Stimulated activated CD8-positive, alpha-beta memory T cell treated with anti-CD3 and anti-CD28 coated beads, Interleukin-7, amount 100 ng/mL, for 24 hours (primary cell): ENCODE data around the gene NPEPL1.
"Not testable (repeated sequence)": the region's sequence is repeated elsewhere in the genome, so short reads cannot be mapped to it uniquely, and the experiment has no call there.

ENCODE experiments used
- DNase-seq: peaks from one replicate; pipeline ENCODE4 v3.0.0-alpha.2; 2020; ENCODE audit warnings: low read depth

The NPEPL1 gene

GRCh38 chr20:58713801-58714339 is 21.3 kb downstream of the NPEPL1 start:
- no peak for DNase-seq

DNA sequence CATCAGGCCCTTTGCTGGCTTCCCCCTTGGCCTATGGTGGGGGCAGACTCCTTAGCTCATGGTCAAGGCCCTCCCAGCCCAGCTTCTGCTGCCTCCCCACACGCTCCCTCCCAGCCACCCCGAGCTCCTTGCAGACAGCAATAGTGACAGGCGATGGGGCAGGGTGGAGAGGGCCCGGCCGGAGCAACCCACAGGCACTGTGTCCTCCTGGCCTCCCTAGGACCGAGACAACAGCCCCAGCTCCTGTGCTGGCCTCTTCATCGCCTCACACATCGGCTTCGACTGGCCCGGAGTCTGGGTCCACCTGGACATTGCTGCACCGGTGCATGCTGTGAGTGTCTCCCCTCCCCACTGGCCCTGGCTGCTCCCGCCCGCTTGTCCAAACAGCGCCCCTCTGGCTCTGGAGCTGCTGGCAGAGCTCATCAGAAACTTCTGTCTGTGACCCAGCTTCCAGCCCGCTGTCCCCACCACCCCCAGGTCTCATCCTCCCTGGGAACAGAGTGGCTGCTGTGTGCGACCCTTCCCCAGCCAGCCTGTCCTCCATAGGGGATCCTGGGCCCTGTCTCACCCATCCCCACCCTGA is 21.8 kb downstream of the NPEPL1 start:
- no peak for DNase-seq

DNA sequence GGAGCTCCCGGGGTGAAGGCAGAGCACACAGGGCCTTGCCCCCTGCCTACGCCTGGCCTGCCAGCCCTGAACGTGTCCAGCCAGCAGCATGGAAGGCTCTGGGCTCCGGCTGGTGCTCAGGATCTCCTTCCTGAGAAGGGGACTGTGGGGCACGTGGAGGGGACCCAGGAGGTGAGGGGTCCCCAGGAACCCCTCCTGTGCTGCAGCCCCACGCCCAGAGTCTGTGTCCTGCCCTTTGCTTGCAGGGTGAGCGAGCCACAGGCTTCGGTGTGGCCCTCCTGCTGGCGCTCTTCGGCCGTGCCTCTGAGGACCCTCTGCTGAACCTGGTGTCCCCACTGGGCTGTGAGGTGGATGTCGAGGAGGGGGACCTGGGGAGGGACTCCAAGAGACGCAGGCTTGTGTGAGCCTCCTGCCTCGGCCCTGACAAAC is 22.3 kb downstream of the NPEPL1 start:
- no peak for DNase-seq

DNA sequence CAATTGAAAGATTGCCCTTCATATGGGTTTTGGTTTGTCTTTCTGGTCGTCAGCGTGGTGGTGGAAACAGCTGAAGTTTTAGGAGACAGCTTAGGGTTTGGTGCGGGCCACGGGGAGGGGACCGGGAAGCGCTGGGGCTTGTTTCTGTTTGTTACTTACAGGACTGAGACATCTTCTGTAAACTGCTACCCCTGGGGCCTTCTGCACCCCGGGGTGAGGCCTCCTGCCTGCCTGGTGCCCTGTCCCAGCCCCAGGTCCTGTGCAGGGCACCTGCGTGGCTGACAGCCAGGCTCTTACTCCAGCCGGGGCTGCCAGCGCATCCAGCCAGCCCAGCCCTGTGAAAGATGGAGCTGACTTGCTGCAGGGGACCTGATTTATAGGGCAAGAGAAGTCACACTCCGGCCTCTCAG is 22.8 kb downstream of the NPEPL1 start:
- no peak for DNase-seq

GRCh38 chr20:58715801-58716475 is 23.3 kb downstream of the NPEPL1 start:
- DNase-seq = no peak

DNA sequence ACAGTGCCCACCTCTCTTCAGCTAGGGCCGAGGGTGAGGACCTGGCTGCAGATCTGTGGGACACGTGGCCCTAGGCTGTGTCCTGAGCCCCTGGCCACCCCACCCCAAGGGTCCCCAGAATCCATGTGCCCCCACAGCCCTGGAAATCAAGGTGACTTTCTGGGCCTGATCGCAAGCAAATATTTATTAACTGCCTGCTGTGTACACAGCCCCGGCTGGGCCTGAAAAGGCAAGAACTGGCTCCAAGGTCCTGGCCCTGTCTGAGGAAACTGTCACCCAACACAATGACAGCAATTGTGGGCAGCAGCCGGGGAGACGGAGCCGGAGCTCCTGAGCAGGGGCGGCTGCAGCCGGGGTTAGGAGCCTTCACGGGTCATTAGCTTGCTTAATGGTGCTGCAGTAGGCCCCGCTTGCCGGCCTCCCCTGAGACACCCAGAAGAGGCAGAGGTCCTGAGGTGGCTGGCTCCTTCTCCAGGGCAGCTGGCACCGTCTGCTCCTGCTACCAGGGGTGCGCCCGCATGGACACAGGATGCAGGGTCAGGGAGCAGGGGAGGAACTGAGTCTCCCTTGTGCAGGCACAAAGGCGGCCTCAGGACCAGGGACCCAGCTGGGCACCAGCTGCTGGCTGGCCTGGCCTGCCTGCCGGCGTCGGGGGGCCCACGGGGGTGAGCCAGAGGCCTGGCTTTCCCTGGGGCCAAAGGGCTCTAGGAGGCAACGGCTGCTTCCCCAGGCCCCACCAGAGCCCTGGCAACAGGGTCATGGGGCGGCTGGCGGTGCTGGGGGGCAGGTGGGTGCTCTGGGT is 24.1 kb downstream of the NPEPL1 start:
- DNase-seq = no peak

DNA sequence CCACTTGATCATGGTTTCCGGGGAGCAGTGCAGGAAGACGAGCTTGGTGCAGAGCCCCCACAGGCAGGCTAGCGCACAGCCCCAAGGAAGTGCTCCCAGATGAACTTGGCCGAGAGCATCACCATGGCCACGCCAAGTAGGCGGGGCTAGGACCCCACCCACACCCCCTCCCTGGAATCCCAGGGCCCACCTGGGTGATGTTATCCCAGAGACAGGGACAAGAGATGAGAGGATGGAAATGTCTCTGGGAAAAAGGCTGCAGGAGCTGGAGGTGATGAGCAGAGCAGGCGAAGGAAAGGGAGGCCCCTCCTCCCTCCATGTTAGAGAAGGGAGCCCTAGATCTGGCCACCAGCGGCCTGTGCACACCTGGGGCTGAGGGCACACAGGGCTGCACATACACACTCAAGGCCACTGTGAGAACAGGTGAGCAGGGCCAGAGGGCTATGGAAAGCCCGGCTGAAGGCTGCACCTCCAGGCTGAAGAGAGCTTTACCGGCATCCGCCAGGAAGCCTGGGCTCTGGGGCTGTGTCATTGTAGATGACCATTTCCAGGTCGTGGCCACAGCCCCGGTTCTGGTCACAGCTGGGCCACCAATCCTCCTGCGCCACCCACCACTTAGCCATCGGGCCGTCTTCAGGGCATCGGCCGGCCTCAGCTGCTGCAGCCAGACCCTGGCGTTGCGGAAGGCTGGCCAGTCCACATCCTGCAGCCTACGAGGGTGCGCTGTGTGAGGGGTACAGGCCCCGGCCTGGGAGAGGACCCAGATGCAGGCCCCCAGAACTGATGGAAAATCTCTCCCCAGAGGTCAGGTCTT is 24.9 kb downstream of the NPEPL1 start:
- no peak for DNase-seq

DNA sequence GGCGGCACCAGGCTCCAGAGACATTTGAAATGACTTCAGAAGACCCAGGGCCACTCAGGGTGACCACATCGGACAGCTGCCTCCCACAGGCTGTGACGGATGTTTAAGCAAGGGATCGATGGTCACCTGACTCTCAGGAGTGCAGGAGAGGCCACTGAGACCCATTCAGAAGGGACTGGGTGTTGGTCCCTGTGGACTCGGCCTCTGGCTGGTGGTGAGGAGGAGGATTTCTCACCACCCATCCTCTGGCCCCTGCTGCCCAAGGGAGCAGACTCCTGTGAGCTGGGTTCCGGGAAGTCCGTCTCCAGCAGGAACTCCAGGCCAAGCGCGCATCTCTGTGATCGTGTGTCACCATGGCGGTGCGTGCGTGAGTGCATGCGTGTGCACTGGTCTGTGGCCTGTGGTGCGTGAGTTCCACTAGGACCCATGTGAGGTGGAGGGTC is 25.5 kb downstream of the NPEPL1 start:
- DNase-seq = no peak

DNA sequence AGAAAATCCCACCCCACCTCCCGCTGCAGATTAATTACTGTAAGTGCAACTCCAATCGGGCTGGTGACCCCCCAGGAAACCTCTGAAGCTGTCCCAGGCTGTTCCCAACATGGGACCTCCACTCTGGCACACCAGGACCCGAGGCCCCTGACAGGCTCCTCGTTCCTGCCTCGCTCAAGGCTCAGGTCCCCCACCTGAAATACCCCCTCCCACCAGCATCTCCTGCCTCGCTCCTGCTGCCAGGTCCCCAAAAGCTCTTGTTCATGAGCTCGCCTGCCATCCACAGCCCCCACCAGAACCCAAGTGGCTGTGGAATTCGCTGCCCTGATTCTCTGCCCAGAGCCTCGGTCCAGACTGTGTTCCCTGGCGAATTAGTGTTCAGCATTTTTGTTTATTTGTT is 26.1 kb downstream of the NPEPL1 start:
- DNase-seq = no peak

- DNase-seq = no peak
Observed at GRCh38 chr20:58719258-58719657, 26.7 kb downstream of the NPEPL1 start.

DNA sequence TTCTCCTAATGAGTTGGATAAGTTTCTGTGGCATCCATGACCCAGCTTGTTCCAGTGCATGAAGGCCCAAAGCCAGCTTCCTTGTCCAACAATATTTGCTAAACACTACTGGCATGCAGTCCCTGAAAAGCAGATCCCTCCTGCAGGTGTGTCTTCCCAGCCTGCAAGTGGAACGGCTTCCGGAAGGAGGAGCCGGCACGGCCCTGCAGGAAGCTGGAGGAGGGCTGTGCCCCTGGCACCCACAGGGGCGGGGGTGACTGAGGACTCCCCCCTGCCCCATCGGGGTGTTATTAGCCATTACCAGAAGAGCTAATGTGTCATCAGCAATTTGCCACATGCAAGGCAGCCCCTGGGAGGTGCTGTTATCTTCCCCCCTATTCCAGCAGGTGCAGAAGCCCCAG is 27.4 kb downstream of the NPEPL1 start:
- DNase-seq = no peak

- DNase-seq = no peak
Observed at GRCh38 chr20:58720890-58721289, 28.3 kb downstream of the NPEPL1 start.

- DNase-seq = no peak
Observed at GRCh38 chr20:58721951-58722778, 29.6 kb downstream of the NPEPL1 start.

- DNase-seq = no peak
Observed at GRCh38 chr20:58722877-58723627, 30.5 kb downstream of the NPEPL1 start.

- no peak for DNase-seq
Observed at GRCh38 chr20:58723628-58723984, 31.0 kb downstream of the NPEPL1 start.

GRCh38 chr20:58726156-58726555 is 33.6 kb downstream of the NPEPL1 start:
- DNase-seq = not testable (repeated sequence)

- DNase-seq = no peak
Observed at GRCh38 chr20:58731192-58731591, 38.6 kb downstream of the NPEPL1 start.

DNA sequence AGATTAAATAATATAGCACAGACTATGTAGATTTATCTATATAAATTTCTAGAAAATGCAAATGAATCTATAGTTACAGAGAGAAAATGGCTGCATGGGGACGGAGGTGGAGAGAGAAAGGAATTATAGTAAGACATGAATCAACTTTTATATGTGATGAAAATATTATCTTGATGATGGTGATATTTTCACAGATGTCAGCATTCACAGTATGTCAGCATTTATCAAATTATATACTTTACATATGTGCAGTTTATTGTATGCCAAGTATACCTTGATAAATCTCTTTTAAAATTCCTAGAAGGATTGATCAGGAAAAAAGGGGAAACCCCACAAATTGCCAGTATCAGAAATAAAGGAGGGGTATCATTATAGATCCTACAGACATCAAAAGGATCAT is 44.6 kb downstream of the NPEPL1 start:
- DNase-seq = no peak

DNA sequence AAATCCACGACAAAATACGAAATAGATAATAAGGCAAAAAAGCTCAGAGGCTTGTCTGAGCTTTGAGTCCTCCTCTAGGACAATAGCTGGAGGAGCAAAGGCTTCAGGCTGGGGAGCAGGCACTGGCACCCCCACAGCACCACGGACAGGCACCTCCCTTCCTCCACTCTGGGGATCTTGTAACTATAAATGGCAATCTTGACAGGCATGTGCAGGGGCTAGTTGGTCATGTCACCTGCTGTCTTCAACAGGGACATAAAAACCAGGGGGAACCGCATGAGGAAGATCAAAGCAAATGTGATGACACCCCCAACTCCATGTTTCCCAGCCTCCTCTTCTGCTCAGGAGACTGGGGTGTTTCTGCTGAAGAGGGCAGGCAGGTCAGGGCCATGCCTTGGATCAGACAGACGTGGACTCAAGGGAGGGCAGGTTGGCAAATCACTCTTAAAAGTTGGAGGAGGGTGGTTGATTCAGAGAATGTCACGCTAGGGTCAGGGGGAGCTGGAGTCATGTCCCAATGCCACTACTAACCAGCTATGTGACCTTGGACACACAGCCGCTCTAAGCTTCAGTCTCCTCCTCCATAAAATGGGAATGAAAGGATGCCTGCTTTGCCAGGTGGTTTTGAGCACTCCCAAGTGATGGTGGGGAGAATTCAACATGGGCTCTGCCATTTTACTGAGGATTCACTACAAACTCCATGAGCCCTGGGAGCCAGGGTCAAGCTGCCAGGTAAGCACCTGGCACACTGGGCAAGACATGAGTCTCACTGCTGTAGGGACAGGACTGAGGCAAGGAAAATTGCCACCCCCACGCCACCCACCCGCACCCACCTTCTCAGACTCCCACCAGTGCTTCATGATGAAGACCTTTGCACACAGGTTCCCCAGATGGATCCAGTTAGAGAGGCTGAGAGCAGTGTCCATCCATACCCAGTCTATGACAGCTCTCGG is 48.0 kb downstream of the NPEPL1 start:
- no peak for DNase-seq
